Stimulated activated CD4-positive, alpha-beta T cell treated with anti-CD3 and anti-CD28 coated beads, Interleukin-15, amount 100 ng/mL, for 48 hours (primary cell): ENCODE data around the gene TSPAN5.
"Not testable (repeated sequence)": the region's sequence is repeated elsewhere in the genome, so short reads cannot be mapped to it uniquely, and the experiment has no call there.

Experiments used
- DNase-seq, 2 donors: peaks; one replicate each; pipeline ENCODE4 v3.0.0-alpha.2; 2020; ENCODE audit warnings: low read depth in 2 of 2

Gene TSPAN5

GRCh38 chr4:98658287-98659105, at the start of gene TSPAN5:
Gene TSPAN5, minus strand, starts transcription at chr4:98658611.
- peak; percentile 62 to 81 for DNase-seq

- DNase-seq, result no peak
Measured at GRCh38 chr4:98706935-98707334, 48.5 kb upstream of the TSPAN5 start.

- no peak for DNase-seq
Measured at GRCh38 chr4:98706200-98706813, 47.9 kb upstream of the TSPAN5 start.

GRCh38 chr4:98705586-98705985, 47.2 kb upstream of the TSPAN5 start:
- not testable (repeated sequence) for DNase-seq

GRCh38 chr4:98700656-98701055, 42.2 kb upstream of the TSPAN5 start:
- no peak for DNase-seq

- no peak for DNase-seq
Measured at GRCh38 chr4:98694076-98694475, 35.7 kb upstream of the TSPAN5 start.

- no peak for DNase-seq
Measured at GRCh38 chr4:98692411-98692810, 34.0 kb upstream of the TSPAN5 start.

- no peak for DNase-seq
Measured at GRCh38 chr4:98691588-98691987, 33.2 kb upstream of the TSPAN5 start.

- no peak for DNase-seq
Measured at GRCh38 chr4:98689507-98690174, 31.2 kb upstream of the TSPAN5 start.

GRCh38 chr4:98688411-98689290, 30.2 kb upstream of the TSPAN5 start:
- DNase-seq, result peak; percentile 17 to 22

- DNase-seq, result no peak
Measured at GRCh38 chr4:98687876-98688275, 29.5 kb upstream of the TSPAN5 start.

- no peak for DNase-seq
Measured at GRCh38 chr4:98686847-98687246, 28.4 kb upstream of the TSPAN5 start.

GRCh38 chr4:98686043-98686707, 27.8 kb upstream of the TSPAN5 start:
- DNase-seq, result no peak

GRCh38 chr4:98685225-98686042, 27.0 kb upstream of the TSPAN5 start:
- no peak for DNase-seq

GRCh38 chr4:98682719-98683118, 24.3 kb upstream of the TSPAN5 start:
- no peak for DNase-seq

GRCh38 chr4:98680806-98681205, 22.4 kb upstream of the TSPAN5 start:
- no peak for DNase-seq

GRCh38 chr4:98679738-98680137, 21.3 kb upstream of the TSPAN5 start:
- DNase-seq, result no peak

GRCh38 chr4:98677799-98678198, 19.4 kb upstream of the TSPAN5 start:
- DNase-seq, result no peak

- DNase-seq, result no peak
Measured at GRCh38 chr4:98674404-98675173, 16.2 kb upstream of the TSPAN5 start.

- no peak for DNase-seq
Measured at GRCh38 chr4:98673978-98674377, 15.6 kb upstream of the TSPAN5 start.
